ENCODE results near the gene CACNA1B.

DNA sequence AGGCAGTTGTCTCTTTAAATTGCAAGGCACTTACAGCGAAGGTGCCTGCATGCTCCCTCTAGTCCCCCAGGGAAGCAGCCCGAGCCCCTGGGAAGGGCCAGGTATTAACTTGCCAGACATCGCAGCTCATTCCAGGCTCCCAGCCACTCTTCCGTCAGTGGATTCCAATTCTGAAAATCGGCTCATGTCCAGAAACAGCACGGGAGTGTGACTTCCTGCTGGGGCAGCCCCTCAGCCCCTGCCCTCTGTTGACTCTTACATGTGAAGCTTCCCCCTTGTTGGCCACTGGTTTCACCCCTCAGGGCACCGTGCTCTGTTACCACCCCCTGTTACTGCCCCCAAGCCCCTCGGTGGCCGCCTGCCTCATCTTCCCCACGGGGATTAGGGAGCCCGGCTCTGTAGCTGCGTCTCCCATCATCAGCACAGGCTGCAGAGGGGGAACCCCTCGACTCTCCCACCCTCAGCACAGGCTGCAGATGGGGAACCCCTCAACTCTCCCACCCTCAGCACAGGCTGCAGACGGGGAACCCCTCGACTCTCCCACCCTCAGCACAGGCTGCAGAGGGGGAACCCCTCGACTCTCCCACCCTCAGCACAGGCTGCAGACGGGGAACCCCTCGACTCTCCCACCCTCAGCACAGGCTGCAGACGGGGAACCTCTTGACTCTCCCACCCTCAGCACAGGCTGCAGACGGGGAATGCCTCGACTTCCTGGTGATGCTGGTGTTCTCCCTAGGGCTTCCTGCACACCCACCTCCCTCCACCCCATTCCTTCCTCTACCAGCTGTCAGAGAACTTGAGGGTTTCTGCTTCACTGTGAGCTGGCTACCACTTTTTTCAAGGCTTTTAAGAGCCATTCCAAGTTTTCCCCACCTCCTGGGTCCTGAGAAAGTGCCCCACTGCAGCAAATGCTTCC lies 11.1 kb upstream of the CACNA1B start:
- TF ChIP-seq, protein P1, sequence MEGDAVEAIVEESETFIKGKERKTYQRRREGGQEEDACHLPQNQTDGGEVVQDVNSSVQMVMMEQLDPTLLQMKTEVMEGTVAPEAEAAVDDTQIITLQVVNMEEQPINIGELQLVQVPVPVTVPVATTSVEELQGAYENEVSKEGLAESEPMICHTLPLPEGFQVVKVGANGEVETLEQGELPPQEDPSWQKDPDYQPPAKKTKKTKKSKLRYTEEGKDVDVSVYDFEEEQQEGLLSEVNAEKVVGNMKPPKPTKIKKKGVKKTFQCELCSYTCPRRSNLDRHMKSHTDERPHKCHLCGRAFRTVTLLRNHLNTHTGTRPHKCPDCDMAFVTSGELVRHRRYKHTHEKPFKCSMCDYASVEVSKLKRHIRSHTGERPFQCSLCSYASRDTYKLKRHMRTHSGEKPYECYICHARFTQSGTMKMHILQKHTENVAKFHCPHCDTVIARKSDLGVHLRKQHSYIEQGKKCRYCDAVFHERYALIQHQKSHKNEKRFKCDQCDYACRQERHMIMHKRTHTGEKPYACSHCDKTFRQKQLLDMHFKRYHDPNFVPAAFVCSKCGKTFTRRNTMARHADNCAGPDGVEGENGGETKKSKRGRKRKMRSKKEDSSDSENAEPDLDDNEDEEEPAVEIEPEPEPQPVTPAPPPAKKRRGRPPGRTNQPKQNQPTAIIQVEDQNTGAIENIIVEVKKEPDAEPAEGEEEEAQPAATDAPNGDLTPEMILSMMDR (IDR thresholded peaks at IDR 0.05) = no peak
- TF ChIP-seq POLR2AphosphoS5 (IDR thresholded peaks at IDR 0.05) = no peak

Data from esophagus muscularis mucosa (tissue), 3 donors.